Activated CD4-positive, alpha-beta T cell treated with anti-CD3 and anti-CD28 coated beads for 36 hours (primary cell): Measurements from ENCODE around the gene BABAM1. TPM values are rescaled to one million over a fixed set of nuclear protein-coding genes. Genes with fewer than 3 reads are reported as not detected.

Source experiments
- ATAC-seq: fragments of 200-7000 bp; cut with Tn5 transposase; one replicate; pipeline ENCODE4 v1.10.0; 2021; ENCODE audit warnings: mild to moderate bottlenecking, moderate library complexity
- CTCF ChIA-PET: fragments of 350-600 bp; sonication (Branson Sonifier 250); formaldehyde crosslinking; loops from one replicate; lab custom pipeline; 2021; ENCODE audit warnings: antibody characterized with exemption; lab: Charles Lee
- POLR2A ChIA-PET: fragments of 350-600 bp; sonication (Branson Sonifier 250); formaldehyde crosslinking; loops from one replicate; lab custom pipeline; 2021; ENCODE audit warnings: antibody characterized with exemption, inconsistent platforms; lab: Charles Lee
- DNase-seq: peaks from one replicate; pipeline ENCODE4 v3.0.0-alpha.2; 2020
- H3K27ac Mint-ChIP-seq: one replicate; pipeline ENCODE4 v1.8.0; 2021; ENCODE audit warnings: mixed read lengths
- H3K27me3 Mint-ChIP-seq: one replicate; pipeline ENCODE4 v1.8.0; 2021; ENCODE audit warnings: mixed read lengths
- H3K36me3 Mint-ChIP-seq: one replicate; pipeline ENCODE4 v1.8.0; 2021; ENCODE audit warnings: low read depth, mixed read lengths
- H3K4me1 Mint-ChIP-seq: one replicate; pipeline ENCODE4 v1.8.0; 2021; ENCODE audit warnings: mixed read lengths
- H3K4me3 Mint-ChIP-seq: one replicate; pipeline ENCODE4 v1.8.0; 2021; ENCODE audit warnings: mild to moderate bottlenecking, moderate library complexity, mixed read lengths
- H3K9me3 Mint-ChIP-seq: one replicate; pipeline ENCODE4 v1.8.0; 2021; ENCODE audit warnings: low read depth, mixed read lengths
- intact Hi-C, 2 experiments: fragments of 100-400 bp; cut with DNase I in 1 of 2; cut with micrococcal nuclease in 1 of 2; formaldehyde crosslinking; loops; one replicate each; pipeline versions ENCODE4 v1.14.2 to v1.15.1; 2022 to 2024; cut with DNase I, micrococcal nuclease
- total RNA-seq, 2 experiments: library from RNA; stranded (reverse); gene quantifications; one replicate each; pipeline ENCODE4 v1.2.3, GENCODE V29; 2021

The BABAM1 gene
- total RNA-seq, 2 experiments from 2014 or later, result 109 to 132 TPM

DNA sequence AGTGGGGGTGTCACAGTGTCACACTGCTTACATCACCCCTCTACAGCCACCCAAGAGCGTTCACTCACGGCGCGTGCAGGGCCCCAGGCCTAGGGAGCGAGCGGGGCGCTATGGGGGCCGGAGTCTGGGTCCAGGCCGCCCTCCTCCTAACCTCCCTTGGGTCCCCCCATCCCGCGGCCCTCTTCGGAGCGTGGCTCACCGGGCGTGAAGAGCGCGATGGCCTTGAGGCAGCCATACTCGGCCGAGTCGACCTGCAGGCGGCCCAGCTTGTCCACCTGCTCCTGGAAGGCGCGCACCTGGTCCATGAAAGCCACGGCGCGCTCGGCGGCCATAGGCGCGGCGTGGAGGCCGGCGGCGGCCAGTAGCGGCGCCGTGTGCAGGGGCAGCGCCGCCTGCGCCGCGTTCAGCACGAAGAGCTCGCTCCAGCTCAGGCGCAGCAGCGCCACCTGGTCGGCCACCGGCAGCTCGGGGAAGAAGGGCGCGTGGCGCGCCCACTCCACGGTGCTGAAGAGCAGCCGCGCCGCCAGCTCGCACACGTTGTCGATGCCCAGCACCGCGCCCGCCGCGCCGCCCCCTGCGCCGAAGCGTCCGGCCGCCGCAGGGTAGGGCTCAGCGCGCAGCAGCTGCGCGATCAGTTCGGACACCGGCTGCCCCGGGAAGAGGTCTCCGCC, 31.8 kb upstream of the BABAM1 start:
- H3K9me3 Mint-ChIP-seq, result no peaks in the 10 kb centered on the region
- POLR2A ChIA-PET, result interaction anchor here (0.5 to 1.1 kb wide), 7 partner anchors 8 to 184 kb away, joined by 3 to 5 read pairs (median 3); partner anchors contain the start of genes MVB12A, OCEL1 and USE1

DNA sequence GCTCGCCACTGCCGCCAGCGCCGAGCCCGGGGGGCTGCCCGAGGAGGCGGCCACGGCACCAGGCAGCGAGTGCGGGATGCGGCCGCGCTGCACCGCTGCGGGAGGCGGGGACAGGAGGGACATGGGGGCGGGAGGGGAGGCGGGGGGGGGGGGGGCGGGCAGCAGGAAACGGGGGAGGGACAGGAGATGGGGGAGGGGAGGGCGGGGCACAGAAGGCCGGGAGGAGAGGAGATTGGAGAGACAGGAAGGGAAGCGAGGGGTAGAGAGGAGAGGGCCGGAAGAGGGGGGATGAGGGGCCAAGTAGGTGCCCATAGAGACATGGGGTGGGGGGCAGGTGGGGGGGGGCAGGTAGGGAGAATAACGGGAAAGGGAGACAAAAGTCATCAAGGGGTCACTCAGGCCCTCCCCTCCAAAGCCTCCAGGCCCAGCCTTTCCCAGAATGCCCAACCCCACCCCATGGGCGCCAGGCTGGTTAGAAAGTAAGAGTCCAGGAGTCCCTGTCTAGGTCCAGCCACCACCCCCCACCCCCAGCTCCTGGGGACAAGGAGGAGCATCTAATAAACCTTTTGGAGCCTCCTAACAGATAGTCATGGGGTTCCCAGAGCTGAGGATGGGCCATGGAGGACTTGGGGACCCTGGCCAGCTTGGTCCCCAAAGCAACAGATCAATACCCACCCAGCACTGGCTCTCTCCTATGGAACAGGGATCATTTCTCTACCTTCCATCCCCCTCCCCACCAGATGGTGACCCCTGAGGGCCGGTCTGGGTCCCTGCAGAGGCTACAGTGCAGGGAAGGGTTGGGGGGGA, 31.1 kb upstream of the BABAM1 start:
- ChIA-PET CTCF (interaction anchor here (0.6 to 2.1 kb wide), 10 partner anchors 13 to 32 kb away, joined by 3 to 11 read pairs (median 3); partner anchors contain the start of genes BABAM1, USE1 and USHBP1), POLR2A (interaction anchor here (0.6 to 1.1 kb wide), 5 partner anchors 9 to 26 kb away, joined by 3 read pairs; partner anchors contain the start of genes OCEL1 and USE1)
- H3K27ac Mint-ChIP-seq, result no peak overlapping the region
- H3K4me1 Mint-ChIP-seq, result peaks cover 9% of the 10 kb centered on the region
- no peaks in the 10 kb centered on the region for H3K9me3 Mint-ChIP-seq
- ATAC-seq (peak; percentile 21), DNase-seq (peak; percentile 56)
- H3K36me3 Mint-ChIP-seq, result peaks cover 6% of the 10 kb centered on the region
- no peaks in the 10 kb centered on the region for H3K27me3 Mint-ChIP-seq
- peak overlapping the region; percentile 79 for H3K4me3 Mint-ChIP-seq
- intact Hi-C loops, result loop anchor here (1.0 to 2.0 kb wide), 7 partner anchors 10 to 339 kb away; partner anchors contain the start of genes OCEL1 (in 2 of the 2), BABAM1 (in 1 of the 2), HAUS8 (in 1 of the 2) and MYO9B (in 1 of the 2)

More for the DNA sequence above, 31.8 kb upstream of the BABAM1 start:
- intact Hi-C loops, result loop anchor here (1.0 to 2.0 kb wide), 7 partner anchors 9 to 339 kb away; partner anchors contain the start of genes OCEL1 (in 2 of the 2), BABAM1 (in 1 of the 2), HAUS8 (in 1 of the 2) and MYO9B (in 1 of the 2)
- peak; percentile 87 for DNase-seq
- H3K4me1 Mint-ChIP-seq, result peaks cover 9% of the 10 kb centered on the region
- CTCF ChIA-PET, result interaction anchor here (0.6 to 2.1 kb wide), 10 partner anchors 14 to 33 kb away, joined by 3 to 11 read pairs (median 3); partner anchors contain the start of genes BABAM1, USE1 and USHBP1
- H3K27me3 Mint-ChIP-seq, result no peaks in the 10 kb centered on the region
- peak overlapping the region; percentile 65 for H3K27ac Mint-ChIP-seq
- ATAC-seq, result peak; percentile 85
- H3K4me3 Mint-ChIP-seq, result peak overlapping the region; percentile 79
- H3K36me3 Mint-ChIP-seq, result peaks cover 6% of the 10 kb centered on the region

- ChIA-PET CTCF (interaction anchor here (1.0 to 1.4 kb wide), 2 partner anchors 21 to 419 kb away, joined by 3 read pairs; no protein-coding TSS in a partner anchor), POLR2A (no interaction called here)
- no peak overlapping the region for H3K27ac Mint-ChIP-seq
- H3K4me1 Mint-ChIP-seq, result peaks cover 9% of the 10 kb centered on the region
- no peaks in the 10 kb centered on the region for H3K9me3 Mint-ChIP-seq
- H3K27me3 Mint-ChIP-seq, result no peaks in the 10 kb centered on the region
- peaks cover 6% of the 10 kb centered on the region for H3K36me3 Mint-ChIP-seq
- DNase-seq (no peak), ATAC-seq (no peak)
- intact Hi-C loops, result no loop called here
- H3K4me3 Mint-ChIP-seq, result no peak overlapping the region
Observed at GRCh38 chr19:17236811-17237543, 30.3 kb upstream of the BABAM1 start.

- H3K9me3 Mint-ChIP-seq, result no peaks in the 10 kb centered on the region
- CTCF ChIA-PET, result interaction anchor here (1.0 to 1.4 kb wide), 2 partner anchors 20 to 420 kb away, joined by 3 read pairs; no protein-coding TSS in a partner anchor
- peaks cover 5% of the 10 kb centered on the region for H3K36me3 Mint-ChIP-seq
- no peak overlapping the region for H3K27ac Mint-ChIP-seq
- H3K27me3 Mint-ChIP-seq, result no peaks in the 10 kb centered on the region
- H3K4me1 Mint-ChIP-seq, result peaks cover 9% of the 10 kb centered on the region
- no peak for ATAC-seq
- POLR2A ChIA-PET, result no interaction called here
- no peak for DNase-seq
- no peak overlapping the region for H3K4me3 Mint-ChIP-seq
- intact Hi-C loops, result no loop called here
Observed at GRCh38 chr19:17237747-17238706, 29.2 kb upstream of the BABAM1 start.

- Mint-ChIP-seq H3K9me3 (no peaks in the 10 kb centered on the region), H3K27ac (no peak overlapping the region), H3K4me1 (no peaks in the 10 kb centered on the region), H3K36me3 (no peaks in the 10 kb centered on the region), H3K27me3 (no peaks in the 10 kb centered on the region), H3K4me3 (no peak overlapping the region)
- ATAC-seq (no peak), DNase-seq (no peak)
- CTCF ChIA-PET, result interaction anchor here (0.6 kb wide), 1 partner anchor 708 kb away, joined by 3 read pairs; no protein-coding TSS in a partner anchor
- POLR2A ChIA-PET, result no interaction called here
- intact Hi-C loops, result no loop called here
Observed at GRCh38 chr19:17240062-17240752, 27.0 kb upstream of the BABAM1 start.

GRCh38 chr19:17240826-17241399, 26.3 kb upstream of the BABAM1 start:
- Mint-ChIP-seq H3K4me3 (no peak overlapping the region), H3K27ac (no peak overlapping the region), H3K27me3 (no peaks in the 10 kb centered on the region), H3K36me3 (no peaks in the 10 kb centered on the region), H3K9me3 (no peaks in the 10 kb centered on the region), H3K4me1 (no peaks in the 10 kb centered on the region)
- POLR2A ChIA-PET, result no interaction called here
- CTCF ChIA-PET, result interaction anchor here (0.6 to 2.5 kb wide), 2 partner anchors 19 to 707 kb away, joined by 3 to 8 read pairs; no protein-coding TSS in a partner anchor
- ATAC-seq (no peak), DNase-seq (no peak)
- intact Hi-C loops, result no loop called here

GRCh38 chr19:17242431-17243208, 24.6 kb upstream of the BABAM1 start:
- H3K27me3 Mint-ChIP-seq, result peaks cover 2% of the 10 kb centered on the region
- ATAC-seq (no peak), DNase-seq (no peak)
- ChIA-PET CTCF (interaction anchor here (0.6 to 2.5 kb wide), 7 partner anchors 17 to 802 kb away, joined by 3 to 8 read pairs (median 3); no protein-coding TSS in a partner anchor), POLR2A (interaction anchor here (1.2 kb wide), 1 partner anchor 24 kb away, joined by 5 read pairs; the partner anchor contains the start of gene BABAM1)
- no peak overlapping the region for H3K4me3 Mint-ChIP-seq
- no peaks in the 10 kb centered on the region for H3K9me3 Mint-ChIP-seq
- no peak overlapping the region for H3K27ac Mint-ChIP-seq
- no peaks in the 10 kb centered on the region for H3K36me3 Mint-ChIP-seq
- intact Hi-C loops, result no loop called here
- peaks cover 5% of the 10 kb centered on the region for H3K4me1 Mint-ChIP-seq

- intact Hi-C loops, result no loop called here
- ChIA-PET CTCF (interaction anchor here (0.6 to 2.5 kb wide), 4 partner anchors 17 to 150 kb away, joined by 3 to 8 read pairs (median 4); no protein-coding TSS in a partner anchor), POLR2A (interaction anchor here (1.2 kb wide), 1 partner anchor 24 kb away, joined by 5 read pairs; the partner anchor contains the start of gene BABAM1)
- no peak overlapping the region for H3K4me3 Mint-ChIP-seq
- no peak overlapping the region for H3K27ac Mint-ChIP-seq
- DNase-seq, result no peak
- H3K27me3 Mint-ChIP-seq, result peaks cover 2% of the 10 kb centered on the region
- no peak for ATAC-seq
- H3K4me1 Mint-ChIP-seq, result peaks cover 5% of the 10 kb centered on the region
- H3K9me3 Mint-ChIP-seq, result no peaks in the 10 kb centered on the region
- no peaks in the 10 kb centered on the region for H3K36me3 Mint-ChIP-seq
Observed at GRCh38 chr19:17243211-17243829, 23.9 kb upstream of the BABAM1 start.
